GDM1 (cell line): Measurements from ENCODE around the gene UBE3B.

Experiments
- DNase-seq: peaks from one replicate; lab custom pipeline; 2025; lab: John Stamatoyannopoulos, UW

Gene UBE3B

DNA sequence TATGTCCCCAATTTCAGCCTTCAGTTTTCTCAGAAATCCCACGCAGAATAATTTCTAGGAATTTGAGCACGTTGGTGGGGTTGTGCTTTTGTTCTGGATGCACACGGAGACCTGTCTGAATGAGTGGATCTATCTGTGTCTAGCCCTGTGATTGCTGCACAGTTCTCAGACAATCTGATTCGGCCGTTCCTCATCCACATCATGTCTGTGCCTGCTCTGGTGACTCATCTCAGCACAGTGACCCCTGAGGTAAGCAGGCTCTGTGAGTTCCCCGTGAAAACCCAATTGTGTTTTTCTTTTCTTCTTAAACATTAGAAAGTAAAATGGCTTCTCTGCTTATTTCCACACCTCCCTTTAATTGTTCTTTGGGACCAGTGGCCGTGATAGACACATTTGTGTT is 20.2 kb downstream of the UBE3B start:
- DNase-seq = no peak

DNA sequence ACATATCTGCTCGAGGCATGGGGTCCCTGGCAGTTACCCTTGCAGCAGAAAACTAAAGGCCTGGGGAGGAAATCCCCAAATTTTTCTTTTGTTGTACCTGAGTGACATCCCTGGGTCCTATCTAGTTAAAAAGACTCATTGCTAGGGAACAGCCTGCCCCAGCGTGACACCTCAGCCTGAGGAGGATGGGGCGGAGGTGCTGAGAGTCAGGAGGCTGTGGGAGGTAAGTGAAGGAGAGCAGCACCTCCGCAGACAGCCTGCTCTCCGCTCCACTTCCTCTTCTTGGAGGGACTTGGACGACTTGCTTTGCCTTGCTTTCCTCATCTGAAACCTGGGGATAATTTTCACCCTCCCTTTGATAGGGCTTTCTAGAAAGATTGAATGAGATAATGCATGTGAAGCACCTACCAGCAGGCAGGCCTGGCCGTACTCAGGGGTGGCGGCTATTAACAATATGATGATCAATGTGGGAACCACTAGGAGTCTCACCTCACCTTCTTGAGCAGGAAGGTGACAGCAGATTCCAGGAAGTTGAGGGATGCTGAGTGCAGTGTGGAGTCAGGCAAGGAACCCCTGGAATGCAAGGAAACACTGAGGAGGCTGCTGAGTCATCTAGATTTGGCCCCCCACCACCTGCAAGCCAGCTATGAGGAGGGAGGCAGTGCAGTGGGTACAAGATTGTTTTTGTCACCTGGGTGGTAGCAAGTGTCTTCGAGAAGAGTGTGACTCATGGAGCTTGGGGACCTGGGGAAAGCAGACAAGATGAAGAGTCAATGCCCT is 23.2 kb downstream of the UBE3B start:
- no peak for DNase-seq

DNA sequence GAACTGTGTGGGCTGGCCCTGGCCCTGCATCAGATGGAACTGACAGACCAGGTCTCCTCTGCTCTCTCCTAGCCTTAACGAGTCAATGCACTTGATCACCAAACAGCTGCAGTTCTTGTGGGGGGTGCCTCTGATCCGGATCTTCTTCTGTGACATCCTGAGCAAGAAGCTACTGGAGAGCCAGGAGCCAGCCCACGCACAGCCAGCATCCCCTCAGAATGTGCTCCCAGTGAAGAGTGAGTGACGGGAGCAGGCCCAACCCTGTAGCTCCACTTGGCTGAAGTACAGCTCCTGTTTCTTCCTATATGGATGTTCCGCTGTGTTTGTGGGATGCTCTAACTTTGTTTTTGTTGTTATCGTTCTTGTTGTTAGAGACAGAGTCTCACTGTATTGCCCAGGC is 23.9 kb downstream of the UBE3B start:
- DNase-seq = no peak

DNA sequence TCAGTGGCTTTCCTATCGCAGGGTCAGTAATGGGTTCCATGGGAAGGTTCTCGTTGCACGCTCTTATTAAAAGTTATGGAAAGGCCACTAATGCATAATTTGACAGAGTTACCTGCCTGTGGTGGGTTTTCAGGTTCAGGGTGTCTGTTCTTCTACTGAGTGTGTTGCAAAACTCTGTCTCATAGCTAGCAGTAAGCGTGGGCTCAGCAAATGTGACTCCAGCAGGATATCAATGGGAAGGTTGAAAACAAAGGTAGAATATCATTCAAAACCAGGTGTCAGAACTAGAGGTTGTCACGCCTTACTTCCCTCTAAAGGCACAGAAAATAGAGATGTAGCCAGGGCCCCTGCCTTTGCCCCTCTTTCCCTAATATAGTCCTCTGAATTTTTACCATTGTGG is 24.9 kb downstream of the UBE3B start:
- no peak for DNase-seq

DNA sequence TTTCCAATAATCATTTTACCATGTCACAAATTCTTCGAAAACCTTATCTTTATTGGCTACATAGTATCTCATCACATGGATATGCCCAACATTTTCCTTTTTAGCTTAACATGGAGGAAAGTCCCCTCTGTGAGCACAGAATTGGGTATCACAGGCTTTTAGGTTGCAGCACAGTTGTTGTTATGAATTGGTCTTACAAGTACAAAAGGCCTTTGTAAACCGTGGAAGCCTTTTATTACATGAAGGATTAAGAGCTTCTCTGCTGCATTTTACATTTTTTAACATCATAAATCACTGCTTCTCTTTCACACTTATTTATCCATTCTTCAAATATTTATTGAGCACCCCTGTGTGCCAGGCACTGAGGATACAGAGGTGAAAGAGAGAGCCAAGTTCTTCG is 26.2 kb downstream of the UBE3B start:
- DNase-seq = no peak

DNA sequence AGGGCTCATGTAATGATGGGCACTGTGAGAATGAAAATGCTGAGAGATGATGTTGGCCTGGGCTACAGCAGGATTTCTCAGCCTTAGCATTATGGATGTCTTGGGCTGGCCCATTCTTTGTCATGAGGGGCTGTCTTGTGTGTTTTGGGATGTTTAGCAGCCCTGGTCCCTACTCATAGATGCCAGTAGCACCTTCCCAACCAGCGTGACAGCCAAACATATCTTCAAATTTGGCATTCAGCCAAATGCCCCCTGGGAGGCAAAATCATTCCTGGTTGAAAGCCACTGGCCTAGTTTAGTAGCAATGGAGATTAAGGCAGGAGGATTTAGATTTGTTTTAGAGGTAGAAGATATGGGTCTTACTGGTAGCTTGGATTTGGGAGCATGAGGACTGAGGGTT is 26.6 kb downstream of the UBE3B start:
- DNase-seq = no peak

DNA sequence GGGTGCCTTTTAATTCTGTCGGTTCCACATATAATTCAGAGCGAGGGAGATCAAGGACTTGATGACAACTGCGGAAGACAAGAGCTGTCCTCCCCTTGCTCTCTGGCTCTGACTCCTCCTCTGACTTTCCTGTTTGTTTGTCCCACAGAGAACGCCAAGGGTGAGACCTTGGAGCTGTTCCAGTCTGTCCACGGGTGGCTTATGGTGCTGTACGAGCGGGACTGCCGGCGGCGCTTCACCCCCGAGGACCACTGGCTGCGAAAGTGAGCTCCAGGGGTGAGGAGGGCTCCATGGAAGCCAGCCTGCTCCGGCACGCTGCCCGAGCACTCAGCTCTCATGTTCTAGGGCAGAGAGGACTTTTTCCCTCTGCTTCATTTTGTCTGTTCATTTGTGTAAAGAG is 32.8 kb downstream of the UBE3B start:
- no peak for DNase-seq

DNA sequence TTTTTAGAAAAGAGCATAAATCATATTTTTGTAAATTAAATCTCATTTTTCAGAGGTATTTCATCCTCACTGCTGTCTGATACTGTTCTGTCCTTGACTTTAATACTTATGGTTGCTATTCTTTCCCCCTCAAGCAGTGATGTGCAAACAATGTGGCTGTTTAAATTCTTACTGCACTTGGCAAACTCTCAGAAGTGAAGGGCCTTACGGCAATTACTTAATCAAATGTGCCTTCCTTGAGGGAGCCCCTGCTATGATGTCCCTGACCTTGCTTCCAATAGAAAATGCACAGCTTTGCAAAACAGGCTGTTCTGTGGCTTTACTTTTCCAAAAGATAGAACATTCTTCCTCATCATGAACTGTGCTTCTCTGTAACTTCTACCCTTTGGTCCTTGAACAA is 35.2 kb downstream of the UBE3B start:
- no peak for DNase-seq

DNA sequence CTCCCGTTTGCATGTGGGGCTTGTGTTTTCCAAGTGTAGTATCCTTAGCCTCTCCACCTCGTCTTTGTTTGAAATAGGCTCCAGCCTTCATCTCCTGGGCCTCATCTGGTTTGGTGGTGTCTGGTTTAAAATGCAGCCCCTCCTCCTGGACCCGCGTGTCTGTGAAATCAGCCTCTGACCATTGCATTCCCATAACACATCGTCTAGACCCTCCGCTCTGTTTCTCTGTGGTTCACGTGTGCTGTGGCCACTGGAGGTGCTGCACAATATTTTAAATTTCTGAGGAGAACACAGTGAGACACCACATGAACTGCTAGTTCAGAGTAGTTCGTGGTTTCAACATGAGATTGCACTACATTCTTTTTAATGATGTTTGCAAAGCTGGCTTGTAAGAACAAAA is 35.6 kb downstream of the UBE3B start:
- DNase-seq = no peak

DNA sequence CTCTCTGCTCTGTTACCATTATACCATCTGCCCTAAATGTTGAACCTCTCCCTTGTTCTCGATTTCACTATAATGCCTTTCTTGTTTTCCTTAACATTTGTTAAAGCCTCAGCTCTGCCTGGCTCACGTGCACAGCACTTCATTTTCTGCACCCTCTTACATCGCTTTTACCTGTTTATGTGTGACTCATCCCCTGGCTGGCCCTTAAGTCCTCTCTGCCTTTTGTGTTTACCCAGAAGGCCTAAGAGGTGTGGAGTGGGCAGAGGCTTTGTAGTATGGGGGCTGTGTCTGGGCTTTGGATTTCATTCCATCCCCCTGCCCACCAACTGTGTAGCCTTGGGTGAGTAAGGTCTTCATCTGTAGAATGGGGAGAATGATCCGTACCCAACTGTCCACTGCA is 36.5 kb downstream of the UBE3B start:
- DNase-seq = no peak

DNA sequence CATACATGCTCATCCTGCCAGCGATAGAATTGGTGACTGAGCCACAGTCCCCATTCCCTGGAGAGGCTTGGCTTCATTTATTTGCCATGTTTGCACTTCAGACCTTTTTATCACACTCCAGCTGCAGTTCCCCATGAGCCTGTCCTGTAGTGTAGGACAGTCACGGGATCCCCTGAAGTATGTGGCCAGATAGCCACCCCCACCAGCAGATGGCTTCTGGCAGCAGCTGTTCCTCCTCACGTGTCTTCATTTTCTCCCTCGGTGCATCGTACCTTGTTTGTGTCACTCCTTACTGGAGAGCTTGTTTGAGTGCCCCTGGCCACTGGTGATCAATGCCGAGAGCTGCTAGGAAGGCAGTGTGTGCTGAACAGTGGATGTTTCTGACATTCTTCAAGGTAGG is 40.2 kb downstream of the UBE3B start:
- DNase-seq = no peak

DNA sequence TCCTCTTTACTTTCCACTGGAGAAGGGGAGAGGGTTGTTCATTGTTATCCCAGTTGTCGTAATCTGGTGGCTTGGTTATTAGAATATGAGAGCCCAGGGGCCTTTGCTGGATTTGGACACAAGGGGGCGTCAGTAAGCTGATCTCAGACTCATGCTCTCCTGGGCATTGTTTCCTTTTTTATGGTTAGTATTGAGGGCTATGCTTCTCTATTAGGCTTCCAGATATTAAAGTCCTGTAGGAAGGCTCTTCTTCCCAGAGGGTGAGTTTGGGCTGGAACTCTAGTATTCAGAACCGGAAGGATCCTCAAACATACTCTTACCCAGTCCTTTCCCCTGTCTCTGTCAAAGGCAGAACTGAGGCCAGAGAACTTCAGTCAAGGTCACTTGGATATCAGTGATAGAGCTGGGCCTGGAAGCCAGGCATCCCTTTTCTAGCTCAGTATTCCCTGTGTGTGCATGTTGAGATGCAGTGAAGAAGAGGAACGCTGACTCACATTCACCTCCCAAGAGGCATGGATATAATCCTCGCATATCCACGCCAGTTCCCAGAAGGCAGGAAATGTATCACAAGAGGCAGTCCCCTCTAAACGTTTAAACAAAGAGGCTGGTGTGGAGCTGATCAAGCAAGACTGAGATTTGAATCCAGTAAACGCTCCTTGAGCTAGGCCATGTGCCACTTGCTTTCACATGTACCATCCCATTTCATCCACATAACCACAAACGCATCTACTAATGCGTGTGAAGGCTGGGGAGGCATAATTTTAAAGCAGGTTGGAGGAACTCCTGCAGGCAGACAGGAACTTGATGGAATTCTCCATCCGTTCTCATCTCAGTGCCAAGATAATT is 41.6 kb downstream of the UBE3B start:
- DNase-seq = no peak

DNA sequence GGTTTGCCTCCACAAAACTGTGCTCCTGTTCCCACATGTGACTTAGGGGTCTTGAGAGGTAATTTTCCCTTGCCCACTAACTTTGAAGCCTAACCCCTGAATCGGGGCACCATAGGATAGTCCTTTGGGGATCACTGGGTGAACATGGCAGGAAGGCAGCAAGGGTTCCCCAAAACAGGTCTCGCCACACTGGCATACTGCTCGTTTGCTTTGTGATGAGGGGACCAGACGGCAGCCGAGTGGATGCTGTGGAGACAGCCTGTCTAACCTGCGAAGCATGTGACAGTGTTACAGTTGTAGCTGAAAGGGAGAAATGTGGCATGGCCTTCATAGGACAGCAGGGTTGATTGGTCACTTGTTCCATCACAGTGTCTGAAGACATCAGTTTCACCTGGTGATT is 42.4 kb downstream of the UBE3B start:
- DNase-seq = no peak

DNA sequence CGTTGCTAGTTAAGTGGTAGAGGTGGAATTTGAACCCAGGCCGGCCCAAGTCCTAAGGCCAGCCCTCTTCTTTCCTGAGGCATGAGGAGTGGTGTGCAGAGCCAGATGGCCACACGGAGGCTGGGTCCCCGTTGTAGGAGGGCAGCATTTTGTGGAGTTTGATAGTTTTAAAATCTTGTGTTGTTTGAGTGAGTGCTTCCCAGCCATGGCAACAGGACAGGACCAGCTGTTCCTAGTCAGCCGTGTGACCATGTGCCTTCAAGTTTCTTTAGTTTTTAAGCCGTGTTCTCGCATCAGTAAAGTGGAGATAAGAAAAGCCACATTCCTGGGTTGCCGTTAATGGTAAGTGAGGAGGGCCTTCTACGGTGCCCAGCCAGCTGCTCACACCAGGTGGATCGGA is 44.4 kb downstream of the UBE3B start:
- DNase-seq = no peak

DNA sequence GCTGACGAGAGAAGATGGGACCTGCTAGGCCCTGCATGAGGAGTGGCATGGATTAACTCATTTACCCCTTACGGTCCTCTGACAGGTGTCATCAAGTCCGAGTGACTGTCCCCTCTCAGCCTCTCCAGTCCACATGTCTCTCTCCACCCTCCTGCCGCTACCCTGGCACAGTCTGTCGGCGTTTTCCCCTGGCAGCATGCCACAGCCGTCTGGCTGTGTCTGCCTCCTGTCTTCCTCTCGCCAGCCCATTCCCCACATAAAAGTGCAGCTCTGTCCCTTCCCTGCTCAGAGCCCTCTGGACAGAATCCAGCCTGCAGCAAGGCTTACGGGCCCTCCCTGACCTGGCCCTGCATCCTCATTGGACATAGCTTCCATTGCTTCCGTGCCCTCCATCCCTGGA is 45.6 kb downstream of the UBE3B start:
- DNase-seq = no peak

DNA sequence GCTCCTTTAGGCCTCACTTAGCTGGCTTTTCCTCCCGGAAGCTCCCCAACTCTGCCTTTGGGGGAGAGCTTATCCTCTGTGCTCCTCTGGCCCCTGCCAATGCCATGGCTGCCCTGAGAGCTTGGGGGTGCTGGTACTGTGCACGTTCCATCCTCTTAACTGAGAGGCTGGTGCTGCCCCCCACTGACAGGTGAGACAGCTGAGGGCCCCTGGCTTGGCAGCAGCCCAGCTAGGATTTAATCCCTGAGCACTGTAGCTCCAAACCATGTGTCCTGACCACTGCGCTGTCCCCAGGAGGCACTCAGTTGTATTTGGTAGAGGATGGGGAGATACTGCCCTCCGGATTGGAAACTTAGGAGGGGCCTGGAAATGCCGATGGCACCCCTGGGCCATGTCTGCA is 46.1 kb downstream of the UBE3B start:
- DNase-seq = no peak

DNA sequence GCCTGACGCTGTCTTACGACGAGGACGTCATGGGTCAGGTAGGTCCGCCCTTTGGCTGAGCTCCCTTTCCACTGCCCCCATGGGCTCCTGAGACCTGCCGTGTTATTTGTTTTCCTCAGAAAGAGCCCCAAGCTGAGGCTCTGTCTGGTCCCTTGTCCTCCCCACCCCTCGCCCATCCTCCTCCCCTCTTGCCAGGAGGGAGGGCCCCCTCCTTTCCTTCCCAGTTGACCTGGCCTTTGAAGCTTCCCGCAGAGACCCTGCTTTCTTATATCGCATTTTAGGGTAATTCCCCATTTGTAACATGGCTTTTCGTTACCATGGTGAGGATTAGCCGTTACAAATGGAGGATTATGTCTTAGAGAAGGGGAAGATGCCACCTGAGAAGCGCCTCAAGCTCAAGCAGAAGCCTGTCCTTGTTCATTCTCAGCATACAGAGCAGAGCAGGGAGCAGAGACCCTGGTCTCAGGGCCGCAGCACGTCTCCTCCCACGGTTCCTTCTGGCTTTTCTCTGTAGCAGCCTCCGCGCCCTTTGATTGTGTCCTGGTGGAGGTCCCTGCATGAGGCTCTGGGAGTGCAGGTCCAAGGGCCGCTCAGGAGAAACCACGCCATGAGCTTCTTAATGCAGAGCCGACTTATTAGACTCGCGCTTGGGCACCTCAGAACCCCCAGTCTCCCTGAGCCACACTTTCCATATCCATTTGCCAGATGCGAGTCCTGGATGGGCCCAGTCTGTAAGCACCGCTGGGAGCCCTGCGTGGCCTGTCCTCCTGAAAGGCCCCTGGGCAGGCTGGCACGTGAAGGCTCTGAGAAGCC is 47.2 kb downstream of the UBE3B start:
- DNase-seq = no peak

DNA sequence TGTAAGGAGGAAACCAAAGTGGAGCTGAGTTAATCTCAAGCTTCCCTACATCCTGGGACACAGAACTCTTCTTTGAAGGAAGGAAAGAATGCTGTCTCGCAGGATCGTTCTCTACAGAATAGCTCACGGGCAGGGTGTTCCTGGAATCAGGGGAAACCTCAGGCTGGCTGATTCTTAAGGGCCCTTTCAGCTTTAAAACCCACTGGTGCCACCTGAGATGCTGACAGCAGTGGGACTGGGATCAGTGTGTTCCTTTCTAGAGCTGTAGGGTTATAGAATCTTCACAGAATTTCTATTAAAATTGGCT is 47.8 kb downstream of the UBE3B start:
- no peak for DNase-seq

DNA sequence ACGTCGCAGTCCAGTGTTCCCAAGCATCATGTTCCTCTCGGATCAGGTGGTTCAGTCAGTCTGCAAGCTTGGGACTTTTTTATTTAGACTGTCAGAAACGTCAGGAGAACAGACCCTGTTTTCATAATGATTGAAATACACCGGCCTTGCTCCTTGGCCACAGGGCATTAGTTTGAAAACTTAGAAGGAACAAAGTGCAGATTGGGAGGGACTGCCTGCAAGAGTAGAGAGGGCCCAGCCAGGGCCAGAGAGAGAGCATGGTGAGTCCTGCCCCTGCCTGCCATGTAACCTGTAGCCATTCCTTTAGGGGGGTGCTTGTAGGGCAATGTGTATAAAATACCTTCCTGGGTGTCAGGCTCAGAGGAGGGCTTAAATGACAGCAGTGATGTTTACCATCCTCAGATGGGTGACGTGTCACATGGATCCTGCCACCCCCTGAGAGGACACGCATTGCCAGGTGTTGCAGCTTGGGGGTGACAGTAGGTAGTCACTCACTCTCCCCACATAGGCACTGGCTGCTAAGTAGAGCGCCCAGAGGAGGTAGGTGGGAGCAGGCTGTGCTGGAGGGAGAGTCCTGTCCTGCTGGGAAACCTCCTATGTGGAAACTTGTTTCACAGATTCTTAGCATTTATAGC is 50.2 kb downstream of the UBE3B start:
- DNase-seq = no peak

DNA sequence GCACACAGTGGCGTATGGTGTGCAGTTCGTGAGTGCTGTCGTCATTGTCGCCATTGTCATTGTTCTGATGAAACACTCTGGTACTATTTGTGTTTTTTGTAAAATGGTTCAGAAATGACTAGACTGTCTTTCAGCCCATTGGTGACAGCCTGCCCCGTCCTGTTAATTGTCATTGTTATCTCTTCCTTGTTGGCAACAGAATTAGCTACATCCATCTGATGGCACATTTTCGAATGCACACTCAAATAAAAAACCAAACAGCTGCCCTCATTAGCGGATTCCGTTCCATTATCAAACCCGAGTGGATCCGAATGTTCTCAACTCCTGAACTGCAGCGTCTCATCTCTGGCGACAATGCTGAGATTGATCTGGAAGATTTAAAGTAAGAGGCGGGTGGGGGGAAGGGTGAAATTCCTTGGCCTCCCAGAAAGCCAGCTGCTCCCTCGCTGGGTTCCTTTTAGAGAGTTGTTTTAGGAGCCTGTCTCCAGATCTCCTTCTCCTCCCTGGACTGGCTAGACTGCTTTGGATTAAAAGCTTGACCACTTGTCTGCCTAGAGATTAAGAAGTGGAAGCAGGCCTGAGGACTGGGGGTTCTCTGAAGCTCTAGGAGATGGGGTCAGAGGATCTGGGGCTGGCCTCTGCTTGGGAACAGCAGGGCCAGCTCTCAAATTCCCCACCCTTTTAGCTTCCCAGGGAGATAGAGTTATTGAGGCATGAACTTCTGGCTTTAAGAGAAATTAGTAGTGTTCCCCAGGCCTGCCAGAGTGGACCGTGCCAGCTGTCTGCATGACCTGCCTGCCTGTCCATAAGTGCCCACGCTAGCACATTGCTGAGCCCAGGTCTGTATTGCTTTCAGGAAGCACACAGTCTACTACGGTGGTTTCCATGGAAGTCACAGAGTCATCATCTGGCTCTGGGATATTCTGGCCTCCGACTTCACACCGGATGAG is 52.5 kb downstream of the UBE3B start:
- DNase-seq = no peak

DNA sequence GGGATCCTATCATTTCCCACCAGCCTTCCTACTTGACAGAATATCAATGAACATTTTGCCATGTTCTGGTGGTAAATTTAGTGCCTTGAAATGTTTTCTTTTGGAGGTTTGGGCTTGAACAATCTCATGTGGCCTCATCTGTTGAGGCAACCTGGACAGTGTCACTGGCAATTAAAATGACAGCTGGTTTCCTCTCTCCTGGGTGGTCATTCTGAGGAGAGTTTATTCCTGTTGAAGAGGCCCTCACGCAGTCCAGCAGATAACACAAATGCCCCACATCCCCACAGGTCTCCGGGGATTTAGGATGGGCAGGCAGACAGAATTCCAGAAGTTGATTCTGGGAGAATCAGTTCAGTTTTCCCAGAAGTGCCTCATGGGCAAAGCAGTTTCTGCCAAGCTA is 54.0 kb downstream of the UBE3B start:
- DNase-seq = no peak
